ENCODE data around the gene MKRN2OS.

DNA sequence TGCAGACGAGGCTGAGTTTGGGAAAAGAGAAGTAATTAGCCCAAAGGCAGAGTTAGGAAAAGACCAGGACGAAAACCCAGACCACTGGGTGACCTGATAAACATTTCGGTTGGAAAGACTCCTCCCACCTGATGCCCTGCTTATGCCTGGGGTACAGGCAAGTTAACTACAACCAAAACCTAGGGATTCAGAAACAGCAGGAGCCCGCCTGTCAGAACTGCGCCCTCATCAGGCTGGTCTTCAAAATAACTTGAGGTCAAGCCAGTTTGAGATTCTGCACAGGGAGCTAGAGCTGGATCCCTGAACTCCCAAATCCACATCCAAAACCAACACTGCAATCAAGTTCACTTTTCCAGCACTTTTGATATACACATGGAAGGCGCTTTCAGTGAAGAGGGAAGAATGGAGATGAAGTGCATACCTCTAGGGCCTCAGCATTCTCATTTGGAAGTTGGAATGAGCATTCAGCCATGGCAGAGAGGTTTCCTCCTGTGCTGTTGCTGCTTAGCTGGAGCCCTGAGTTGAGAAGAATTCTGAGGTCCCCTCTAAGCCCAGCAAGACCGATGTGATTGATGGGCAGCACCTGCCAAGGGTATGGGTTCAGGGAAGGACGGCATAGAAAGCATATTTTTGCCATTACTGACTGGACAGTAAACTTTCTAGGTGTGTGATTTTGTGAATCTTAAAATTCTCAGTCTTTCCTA lies 49.4 kb downstream of the MKRN2OS start:
- TF ChIP-seq CTCF (IDR thresholded peaks at IDR 0.05), result no peak
- TF ChIP-seq POLR2A (IDR thresholded peaks at IDR 0.05), result no peak

Data from breast epithelium (tissue), 3 donors.